K562 (cell line): ENCODE measurements around the gene PRR14. TPM values are rescaled to one million over a fixed set of nuclear protein-coding genes. Genes with fewer than 3 reads are reported as not detected.

Source experiments
- CBFA2T3 ChIP-seq: fragments of 450-650 bp; IDR thresholded peaks from 2 replicates; pipeline ENCODE4 v1.6.1; 2017
- CEBPB ChIP-seq: fragments of 450-650 bp; IDR thresholded peaks from 2 replicates; pipeline ENCODE4 v1.6.1; 2016; ENCODE audit warnings: missing genetic modification characterization, missing compliant biosample characterization
- GATAD2B ChIP-seq: fragments of 450-650 bp; IDR thresholded peaks from 2 replicates; pipeline ENCODE4 v1.6.1; 2017; ENCODE audit warnings: mild to moderate bottlenecking, borderline replicate concordance
- KHSRP ChIP-seq: fragments of 450-650 bp; IDR thresholded peaks from 2 replicates; pipeline ENCODE4 v1.6.1; 2017
- PURB ChIP-seq: sonication (generic); formaldehyde crosslinking; IDR thresholded peaks from 2 replicates; pipeline ENCODE4 v1.9.0; 2021; ENCODE audit warnings: low read depth, mild to moderate bottlenecking, missing genetic modification reagents
- RBM39 ChIP-seq: fragments of 200-400 bp; formaldehyde crosslinking; optimal IDR thresholded peaks from 2 replicates; pipeline ENCODE3; 2018; ENCODE audit warnings: low read depth, low read length
- REST ChIP-seq, 2 experiments: fragments of 450-650 bp; formaldehyde crosslinking in 1 of 2; IDR thresholded peaks; 2 replicates each; pipeline versions ENCODE4 v1.4.0 to v1.6.1; 2014 to 2020; ENCODE audit warnings: mild to moderate bottlenecking in 2 of 2, borderline replicate concordance in 1 of 2, low read depth in 1 of 2
- SAP30 ChIP-seq: fragments of 200-600 bp; sonication (generic); IDR thresholded peaks from 2 replicates; pipeline ENCODE4 v1.6.1; 2012; ENCODE audit warnings: borderline replicate concordance, low read depth, mild to moderate bottlenecking, moderate library complexity, low read length, control low read depth, inconsistent platforms; ENCODE audit not compliant: insufficient read depth, poor library complexity, severe bottlenecking
- ZBTB2 ChIP-seq: fragments of 450-650 bp; IDR thresholded peaks from 2 replicates; pipeline ENCODE4 v1.6.1; 2016; ENCODE audit warnings: antibody characterized with exemption
- ZNF592 ChIP-seq: fragments of 450-650 bp; IDR thresholded peaks from 2 replicates; pipeline ENCODE4 v1.6.1; 2017; ENCODE audit warnings: antibody characterized with exemption, mild to moderate bottlenecking
- polyA plus RNA-seq, 8 experiments: library from polyadenylated mRNA; depleted of rRNA in 4 of 8; stranded (reverse) in 5 of 8; unstranded in 3 of 8; fragments of >200 nt; fragmentation: Nextera tagmentation in 2 of 8; fragmentation: Illumina TruSeq in 1 of 8; extraction: Ambion mirVana in 2 of 8; extraction: Trizol in 1 of 8; gene quantifications; 2 replicates each; pipeline versions ENCODE4 v1.2.1 to v1.2.3, GENCODE V29; 2011 to 2014; ENCODE audit warnings: inconsistent platforms in 1 of 8, missing spikeins in 1 of 8
- total RNA-seq, 7 experiments: library from RNA; depleted of rRNA in 6 of 7; stranded (reverse); fragments of >200 nt in 6 of 7; fragmentation: Illumina TruSeq in 2 of 7; extraction: Trizol in 2 of 7; gene quantifications; 2 replicates each; pipeline versions ENCODE4 v1.2.1 to v1.2.3, GENCODE V29; 2011 to 2021; ENCODE audit warnings: low replicate concordance in 1 of 7

PRR14 gene
- total and polyA plus RNA-seq, 9 of the 15 experiments (the other 6 are each of a cell fraction or from before 2014, with no cell fraction given) = 2.2 to 63.1 (median 11.5) TPM

GRCh38 chr16:30637944-30638343 is 12.8 kb upstream of the PRR14 start (continued):
- TF ChIP-seq GATAD2B = no peak
- no peak for TF ChIP-seq SAP30
- TF ChIP-seq PURB = no peak
- peak; percentile 34; the same call in 1 of the 2 replicates for TF ChIP-seq CEBPB (tag)
- no peak for TF ChIP-seq RBM39
- TF ChIP-seq KHSRP = no peak
- no peak for TF ChIP-seq CBFA2T3
- no peak for TF ChIP-seq ZBTB2
- TF ChIP-seq REST (IDR thresholded peaks at IDR 0.05; ENCODE audit: borderline replicate concordance) = peak; percentile 68
- TF ChIP-seq REST (CRISPR knock-in tag; IDR thresholded peaks at IDR 0.05; ENCODE audit: low read depth) = no peak
- no peak for TF ChIP-seq ZNF592
